Sigmoid colon (tissue), 4 donors: ENCODE results near the gene DLGAP4.

Experiments
- CTCF ChIP-seq, 4 experiments: fragments of 450-650 bp in 3 of 4; fragments of 200-600 bp in 1 of 4; IDR thresholded peaks; one replicate each; pipeline ENCODE4 v1.5.1; 2016 to 2019; ENCODE audit warnings: antibody characterized with exemption in 4 of 4, mild to moderate bottlenecking in 3 of 4, moderate library complexity in 2 of 4
- POLR2AphosphoS5 ChIP-seq, 4 donors: sonication (generic); formaldehyde crosslinking; IDR thresholded peaks; one replicate each; pipeline ENCODE4 v1.6.1; 2017; ENCODE audit warnings: antibody characterized with exemption in 4 of 4

GRCh38 chr20:36499723-36500501 is 193.8 kb downstream of the DLGAP4 start:
- TF ChIP-seq POLR2AphosphoS5 (IDR thresholded peaks at IDR 0.05) (no peak), CTCF (IDR thresholded peaks at IDR 0.05) (no peak)
